HCT116 (cell line): ENCODE measurements around the gene TMEFF2. TPM values are rescaled to one million over a fixed set of nuclear protein-coding genes. Genes with fewer than 3 reads are reported as not detected.

Experiments
- ATAC-seq: fragments of 200-7000 bp; cut with Tn5 transposase; 2 replicates; pipeline ENCODE4 v1.9.1; 2020; ENCODE audit warnings: mild to moderate bottlenecking, moderate library complexity
- BruUV-seq: library from RNA; stranded (reverse); fragments of 400-500 nt; replicated peaks from 2 replicates; lab custom pipeline; 2021; lab: Mats Ljungman, UMichigan
- CTCF ChIA-PET: fragments of 300-600 bp; sonication (Branson Sonifier 250); formaldehyde crosslinking; loops from one replicate; lab custom pipeline; 2021; ENCODE audit warnings: antibody characterized with exemption; lab: Charles Lee
- POLR2A ChIA-PET: fragments of 300-600, 350-600 bp; sonication (Branson Sonifier 250); formaldehyde crosslinking; loops from one replicate; lab custom pipeline; 2021; ENCODE audit warnings: antibody characterized with exemption; lab: Charles Lee
- RAD21 ChIA-PET, 2 experiments: fragments of 300-600 bp; sonication (Branson Sonifier 250); formaldehyde crosslinking; loops; one replicate each; lab custom pipeline; 2023; ENCODE audit warnings: low total read pairs in 2 of 2; ENCODE audit not compliant: uncharacterized antibody in 2 of 2, unreplicated experiment in 2 of 2, low non-redundant PET in 1 of 2; lab: Charles Lee
- DNase-seq: peaks from one replicate; pipeline ENCODE4 v3.0.0-alpha.2; 2010; ENCODE audit warnings: low read depth, low spot score
- H2AFZ ChIP-seq: fragments of 200-600 bp; shearing (Covaris generic), sonication (generic); 2 replicates; pipeline ENCODE4 v1.6.1; 2017; ENCODE audit warnings: low read depth, mixed run types, mixed read lengths, antibody characterized with exemption, low read length; ENCODE audit not compliant: poor library complexity, severe bottlenecking
- H3K27ac ChIP-seq: 2 replicates; pipeline ENCODE4 v1.5.1; 2012; ENCODE audit warnings: low read depth, low read length
- H3K27me3 ChIP-seq: fragments of 200-600 bp; sonication (generic); 2 replicates; pipeline ENCODE4 v1.6.1; 2016; ENCODE audit warnings: mixed run types, low read length, mixed read lengths; ENCODE audit not compliant: insufficient read depth
- H3K36me3 ChIP-seq, 2 experiments: fragments of 200-500 bp in 1 of 2; fragments of 200-600 bp in 1 of 2; sonication (Bioruptor generic) in 1 of 2; sonication (generic) in 1 of 2; 2 replicates each; pipeline versions ENCODE4 v1.5.1 to v1.6.1; 2014 to 2016; ENCODE audit warnings: low read length in 2 of 2, inconsistent platforms in 1 of 2, mixed read lengths in 1 of 2, mixed run types in 1 of 2; ENCODE audit not compliant: insufficient read depth in 2 of 2, control insufficient read depth in 1 of 2
- H3K4me1 ChIP-seq, 2 experiments: fragments of 200-600 bp in 1 of 2; sonication (generic) in 1 of 2; 2 replicates each; pipeline versions ENCODE4 v1.5.1 to v1.6.1; 2012 to 2017; ENCODE audit warnings: low read length in 2 of 2, inconsistent platforms in 1 of 2, mild to moderate bottlenecking in 1 of 2, mixed read lengths in 1 of 2, mixed run types in 1 of 2, moderate library complexity in 1 of 2; ENCODE audit not compliant: insufficient read depth in 2 of 2, control insufficient read depth in 1 of 2
- H3K4me2 ChIP-seq: fragments of 200-600 bp; sonication (generic); 2 replicates; pipeline ENCODE4 v1.6.1; 2017; ENCODE audit warnings: mixed run types, low read length, mixed read lengths
- H3K4me3 ChIP-seq, 2 experiments: fragments of 200-600 bp in 1 of 2; sonication (generic) in 1 of 2; replicated peaks in 1 of 2; 2 replicates each; pipeline ENCODE4 v1.5.1; 2011 to 2016; ENCODE audit warnings: low read length in 2 of 2, control low read depth in 1 of 2, low read depth in 1 of 2, mild to moderate bottlenecking in 1 of 2, mixed read lengths in 1 of 2, mixed run types in 1 of 2
- H3K79me2 ChIP-seq: fragments of 200-600 bp; sonication (generic); 2 replicates; pipeline ENCODE4 v1.6.1; 2017; ENCODE audit warnings: mild to moderate bottlenecking, mixed run types, low read length, moderate library complexity, mixed read lengths; ENCODE audit not compliant: insufficient read depth
- H3K9ac ChIP-seq: fragments of 200-600 bp; sonication (generic); 2 replicates; pipeline ENCODE4 v1.6.1; 2016; ENCODE audit warnings: low read length, mixed read lengths
- H3K9me2 ChIP-seq: fragments of 200-600 bp; sonication (generic), shearing (Covaris generic); 2 replicates; pipeline ENCODE4 v1.6.1; 2017; ENCODE audit warnings: mixed run types, mild to moderate bottlenecking, moderate library complexity; ENCODE audit not compliant: insufficient read depth
- H3K9me3 ChIP-seq, 2 experiments: fragments of 200-500 bp in 1 of 2; fragments of 200-600 bp in 1 of 2; sonication (Bioruptor generic) in 1 of 2; sonication (generic) in 1 of 2; 2 replicates each; pipeline ENCODE4 v1.6.1; 2014 to 2017; ENCODE audit warnings: low read length in 2 of 2, mixed read lengths in 2 of 2, inconsistent platforms in 1 of 2, low read depth in 1 of 2, mild to moderate bottlenecking in 1 of 2, mixed run types in 1 of 2, moderate library complexity in 1 of 2; ENCODE audit not compliant: control insufficient read depth in 1 of 2, insufficient read depth in 1 of 2
- H4K20me1 ChIP-seq: fragments of 200-600 bp; sonication (generic), shearing (Covaris generic); 2 replicates; pipeline ENCODE4 v1.6.1; 2017; ENCODE audit warnings: mixed run types, mild to moderate bottlenecking, moderate library complexity; ENCODE audit not compliant: insufficient read depth
- ELF1 ChIP-seq: IDR thresholded peaks from 2 replicates; pipeline ENCODE4 v1.6.1; 2012; ENCODE audit warnings: low read depth, borderline replicate concordance
- EZH2phosphoT487 ChIP-seq: fragments of 200-600 bp; IDR thresholded peaks from 2 replicates; pipeline ENCODE4 v1.6.1; 2018; ENCODE audit warnings: antibody characterized with exemption, borderline replicate concordance
- FOSL1 ChIP-seq: IDR thresholded peaks from 2 replicates; pipeline ENCODE4 v1.6.1; 2012; ENCODE audit warnings: low read depth
- RAD21 ChIP-seq: IDR thresholded peaks from 2 replicates; pipeline ENCODE4 v1.6.1; 2012; ENCODE audit warnings: low read depth, mild to moderate bottlenecking
- REST ChIP-seq: IDR thresholded peaks from 2 replicates; pipeline ENCODE4 v1.6.1; 2012; ENCODE audit warnings: low read depth
- SIN3A ChIP-seq: IDR thresholded peaks from 2 replicates; pipeline ENCODE4 v1.6.1; 2012; ENCODE audit warnings: low read depth
- SRF ChIP-seq: IDR thresholded peaks from 2 replicates; pipeline ENCODE4 v1.6.1; 2012; ENCODE audit warnings: low read depth
- TCF7L2 ChIP-seq: IDR thresholded peaks from 2 replicates; pipeline ENCODE4 v1.7.0; 2011; ENCODE audit warnings: borderline replicate concordance, inconsistent platforms; ENCODE audit not compliant: insufficient read depth, insufficient read length; ENCODE audit errors: extremely low read depth
- YY1 ChIP-seq: IDR thresholded peaks from 2 replicates; pipeline ENCODE4 v1.6.1; 2011; ENCODE audit warnings: low read length, low read depth, moderate library complexity, mild to moderate bottlenecking; ENCODE audit not compliant: insufficient replicate concordance; ENCODE audit errors: extremely low read depth
- ZNF274 ChIP-seq: fragments of 200-500 bp; sonication (Bioruptor generic); IDR thresholded peaks from 2 replicates; pipeline ENCODE4 v1.6.1; 2014; ENCODE audit warnings: mild to moderate bottlenecking, low read depth, low read length, inconsistent platforms
- intact Hi-C: fragments of 100-400 bp; cut with micrococcal nuclease; formaldehyde crosslinking; loops from 2 replicates; pipeline ENCODE4 v1.10.0; 2022
- total RNA-seq: library from RNA; stranded (reverse); gene quantifications from one replicate; pipeline ENCODE4 v1.2.1, GENCODE V29; 2021; ENCODE audit not compliant: unreplicated experiment

Gene TMEFF2
- total RNA-seq, 1 experiment from 2014 or later: not detected

GRCh38 chr2:192035731-192036442 lies 158.8 kb downstream of the TMEFF2 start:
- no TSS peak for BruUV-seq
- no peak for ATAC-seq
- no peak overlapping the region for H3K4me2 ChIP-seq

More at GRCh38 chr2:192035731-192036442, 158.8 kb downstream of the TMEFF2 start:
- Histone ChIP-seq H3K27me3 (no peaks in the 10 kb centered on the region), H3K27ac (no peak overlapping the region), H3K9ac (no peak overlapping the region), H3K79me2 (no peaks in the 10 kb centered on the region), H4K20me1 (no peaks in the 10 kb centered on the region), H2AFZ (no peak overlapping the region), H3K4me1 (no peaks in the 10 kb centered on the region), H3K9me2 (no peaks in the 10 kb centered on the region), H3K36me3 (no peaks in the 10 kb centered on the region), H3K9me3 (no peaks in the 10 kb centered on the region), H3K4me3 (no peak overlapping the region)
- no peak for DNase-seq
- ChIA-PET POLR2A (no interaction called here), CTCF (no interaction called here), RAD21 (no interaction called here)
- TF ChIP-seq ELF1: no peak
- no peak for TF ChIP-seq REST
- no peak for TF ChIP-seq FOSL1
- no peak for TF ChIP-seq TCF7L2
- no peak for TF ChIP-seq EZH2phosphoT487
- TF ChIP-seq RAD21: no peak
- no peak for TF ChIP-seq YY1
- TF ChIP-seq SIN3A: no peak
- no peak for TF ChIP-seq ZNF274
- no peak for TF ChIP-seq SRF
- intact Hi-C loops: no loop called here
